Measurements from ENCODE around the gene IGLL1.

The IGLL1 gene

GRCh38 chr22:23606204-23607131 lies 26.4 kb upstream of the IGLL1 start:
- Histone ChIP-seq H2AFZ (ENCODE audit: low read depth, low read length) (no peak overlapping the region), H3K4me2 (ENCODE audit: low read length, poor library complexity, severe bottlenecking) (no peak overlapping the region), H3K9me3 (ENCODE audit: control insufficient read depth, low read length) (no peaks in the 10 kb centered on the region), H2BK15ac (ENCODE audit: low read depth, poor library complexity, severe bottlenecking) (no peak overlapping the region), H3K4me1 (ENCODE audit: control insufficient read depth, insufficient read depth, low read depth, low read length) (no peaks in the 10 kb centered on the region), H2BK120ac (ENCODE audit: low read depth, low read length) (no peak overlapping the region), H2BK5ac (ENCODE audit: low read depth, low read length, poor library complexity, severe bottlenecking) (no peak overlapping the region), H4K91ac (ENCODE audit: low read length) (no peak overlapping the region), H3K36me3 (ENCODE audit: control insufficient read depth in 1 of 2, insufficient read depth in 2 of 2, low read depth in 1 of 2, low read length in 2 of 2) (no peaks in the 10 kb centered on the region), H4K8ac (ENCODE audit: low read length) (no peak overlapping the region), H3K27ac (ENCODE audit: low read length, poor library complexity, severe bottlenecking) (no peak overlapping the region), H3K14ac (ENCODE audit: low read length in 2 of 2) (no peak overlapping the region), H3K9ac (ENCODE audit: low read length) (no peak overlapping the region), H2AK5ac (ENCODE audit: low read length, severe bottlenecking) (no peak overlapping the region), H3K4me3 (ENCODE audit: insufficient read depth in 1 of 2, low read depth in 1 of 2, low read length in 2 of 2) (no peak overlapping the region), H2BK12ac (ENCODE audit: low read length in 2 of 2) (no peak overlapping the region), H3K18ac (ENCODE audit: low read depth in 1 of 2, low read length in 2 of 2) (no peak overlapping the region), H3K23ac (ENCODE audit: low read length in 2 of 2) (no peak overlapping the region), H3K4ac (ENCODE audit: low read depth in 1 of 2, low read length in 2 of 2) (no peak overlapping the region), H3K79me1 (replicated peaks; ENCODE audit: low read length, poor library complexity, severe bottlenecking) (no peaks in the 10 kb centered on the region), H3K27me3 (ENCODE audit: control insufficient read depth in 1 of 2, insufficient read depth in 1 of 2, low read length in 2 of 2) (peaks cover 19 to 22% of the 10 kb centered on the region in 2 experiments)
- 78% methylated on average over 20 of the region's 20 CpGs for WGBS
- no peak for DNase-seq

DNA sequence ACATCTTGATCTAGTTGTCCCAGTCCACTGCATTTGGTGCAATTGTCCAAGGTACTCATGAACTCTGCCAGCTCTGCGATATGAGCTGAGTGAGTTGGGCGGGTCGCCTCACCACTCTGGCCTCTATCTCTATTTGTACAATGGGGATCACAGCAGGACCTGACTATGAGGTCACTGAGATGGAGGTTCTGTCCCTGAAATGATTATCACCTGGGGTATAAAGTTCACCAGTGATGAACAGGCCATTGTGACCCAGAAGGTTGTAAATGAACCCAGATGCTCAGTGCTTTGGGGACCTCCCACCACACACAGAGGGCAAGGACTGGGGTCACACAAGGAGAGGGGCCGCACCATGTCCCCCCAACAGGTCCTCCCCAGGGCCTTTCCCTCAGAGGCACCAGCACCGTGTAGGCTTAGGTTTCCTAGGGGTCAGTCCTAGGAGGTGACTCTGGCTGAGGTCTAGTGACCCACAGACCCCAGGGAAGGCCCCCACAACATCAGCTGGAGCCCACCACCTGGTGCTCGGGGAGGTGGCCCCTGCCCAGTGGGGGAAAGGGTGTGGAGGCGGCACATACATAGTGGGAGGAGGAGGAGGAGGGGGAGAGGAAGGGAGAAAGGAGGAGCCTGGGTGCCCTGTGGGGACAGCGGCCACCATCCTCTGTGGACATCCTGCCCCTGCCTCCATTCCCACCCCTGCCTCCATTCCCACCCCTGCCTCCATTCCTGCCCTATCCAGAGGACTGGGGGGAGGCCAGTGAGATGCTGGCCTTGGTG lies 25.0 kb upstream of the IGLL1 start:
- H3K36me3 ChIP-seq (ENCODE audit: control insufficient read depth in 1 of 2, insufficient read depth in 2 of 2, low read depth in 1 of 2, low read length in 2 of 2), result no peaks in the 10 kb centered on the region
- H2BK120ac ChIP-seq (ENCODE audit: low read depth, low read length), result no peak overlapping the region
- H4K8ac ChIP-seq (ENCODE audit: low read length), result no peak overlapping the region
- 74% methylated on average over 6 of the region's 8 CpGs for WGBS
- H3K14ac ChIP-seq (ENCODE audit: low read length in 2 of 2), result no peak overlapping the region
- H3K9ac ChIP-seq (ENCODE audit: low read length), result no peak overlapping the region
- H3K4ac ChIP-seq (ENCODE audit: low read depth in 1 of 2, low read length in 2 of 2), result no peak overlapping the region
- H2BK15ac ChIP-seq (ENCODE audit: low read depth, poor library complexity, severe bottlenecking), result no peak overlapping the region
- no peaks in the 10 kb centered on the region for H3K79me1 ChIP-seq (replicated peaks; ENCODE audit: low read length, poor library complexity, severe bottlenecking)
- H3K4me1 ChIP-seq (ENCODE audit: control insufficient read depth, insufficient read depth, low read depth, low read length), result no peaks in the 10 kb centered on the region
- no peaks in the 10 kb centered on the region for H3K9me3 ChIP-seq (ENCODE audit: control insufficient read depth, low read length)
- no peak overlapping the region for H2AK5ac ChIP-seq (ENCODE audit: low read length, severe bottlenecking)
- no peak for DNase-seq
- H3K4me2 ChIP-seq (ENCODE audit: low read length, poor library complexity, severe bottlenecking), result no peak overlapping the region
- H3K18ac ChIP-seq (ENCODE audit: low read depth in 1 of 2, low read length in 2 of 2), result no peak overlapping the region
- no peak overlapping the region for H3K23ac ChIP-seq (ENCODE audit: low read length in 2 of 2)
- H3K27ac ChIP-seq (ENCODE audit: low read length, poor library complexity, severe bottlenecking), result no peak overlapping the region
- no peak overlapping the region for H2BK5ac ChIP-seq (ENCODE audit: low read depth, low read length, poor library complexity, severe bottlenecking)
- H3K27me3 ChIP-seq (ENCODE audit: control insufficient read depth in 1 of 2, insufficient read depth in 1 of 2, low read length in 2 of 2), result peaks cover 19 to 23% of the 10 kb centered on the region in 2 experiments
- no peak overlapping the region for H2AFZ ChIP-seq (ENCODE audit: low read depth, low read length)
- no peak overlapping the region for H2BK12ac ChIP-seq (ENCODE audit: low read length in 2 of 2)
- H4K91ac ChIP-seq (ENCODE audit: low read length), result no peak overlapping the region
- H3K4me3 ChIP-seq (ENCODE audit: insufficient read depth in 1 of 2, low read depth in 1 of 2, low read length in 2 of 2), result no peak overlapping the region

DNA sequence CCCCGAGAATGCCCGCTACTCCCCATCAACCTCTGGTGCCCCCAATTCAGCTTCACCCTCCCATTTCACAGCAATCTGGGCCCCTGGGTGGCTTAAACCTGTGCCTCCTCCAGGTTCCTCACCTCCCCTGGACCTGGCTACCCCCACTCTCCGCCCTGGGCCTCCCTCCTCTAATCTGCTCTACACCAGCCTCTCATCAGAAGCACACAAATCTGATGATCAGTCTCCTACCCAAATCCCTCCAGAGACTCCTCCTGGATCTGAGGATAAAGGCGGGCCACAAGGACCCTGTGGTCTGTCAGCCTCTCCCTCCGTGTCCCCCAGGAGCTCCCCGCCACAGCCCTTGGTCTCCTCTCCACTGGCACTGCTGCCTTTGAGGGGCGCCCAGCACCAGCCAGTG lies 23.2 kb upstream of the IGLL1 start:
- no peaks in the 10 kb centered on the region for H3K9me3 ChIP-seq (ENCODE audit: control insufficient read depth, low read length)
- no peak overlapping the region for H3K4me2 ChIP-seq (ENCODE audit: low read length, poor library complexity, severe bottlenecking)
- H2BK120ac ChIP-seq (ENCODE audit: low read depth, low read length), result no peak overlapping the region
- H4K91ac ChIP-seq (ENCODE audit: low read length), result no peak overlapping the region
- H2BK12ac ChIP-seq (ENCODE audit: low read length in 2 of 2), result no peak overlapping the region
- no peak overlapping the region for H2AK5ac ChIP-seq (ENCODE audit: low read length, severe bottlenecking)
- no peak overlapping the region for H4K8ac ChIP-seq (ENCODE audit: low read length)
- H3K14ac ChIP-seq (ENCODE audit: low read length in 2 of 2), result no peak overlapping the region
- H3K23ac ChIP-seq (ENCODE audit: low read length in 2 of 2), result no peak overlapping the region
- no peak overlapping the region for H2BK5ac ChIP-seq (ENCODE audit: low read depth, low read length, poor library complexity, severe bottlenecking)
- peaks cover 19 to 25% of the 10 kb centered on the region in 2 experiments for H3K27me3 ChIP-seq (ENCODE audit: control insufficient read depth in 1 of 2, insufficient read depth in 1 of 2, low read length in 2 of 2)
- no peak overlapping the region for H3K27ac ChIP-seq (ENCODE audit: low read length, poor library complexity, severe bottlenecking)
- H3K9ac ChIP-seq (ENCODE audit: low read length), result no peak overlapping the region
- H3K4ac ChIP-seq (ENCODE audit: low read depth in 1 of 2, low read length in 2 of 2), result no peak overlapping the region
- no peaks in the 10 kb centered on the region for H3K4me1 ChIP-seq (ENCODE audit: control insufficient read depth, insufficient read depth, low read depth, low read length)
- DNase-seq, result no peak
- no peaks in the 10 kb centered on the region for H3K79me1 ChIP-seq (replicated peaks; ENCODE audit: low read length, poor library complexity, severe bottlenecking)
- no peaks in the 10 kb centered on the region for H3K36me3 ChIP-seq (ENCODE audit: control insufficient read depth in 1 of 2, insufficient read depth in 2 of 2, low read depth in 1 of 2, low read length in 2 of 2)
- H3K18ac ChIP-seq (ENCODE audit: low read depth in 1 of 2, low read length in 2 of 2), result no peak overlapping the region
- H3K4me3 ChIP-seq (ENCODE audit: insufficient read depth in 1 of 2, low read depth in 1 of 2, low read length in 2 of 2), result no peak overlapping the region
- no peak overlapping the region for H2AFZ ChIP-seq (ENCODE audit: low read depth, low read length)
- WGBS, result 86% methylated on average over 7 of the region's 7 CpGs
- no peak overlapping the region for H2BK15ac ChIP-seq (ENCODE audit: low read depth, poor library complexity, severe bottlenecking)
